Measurements from ENCODE around the gene FNDC1.

The FNDC1 gene

DNA sequence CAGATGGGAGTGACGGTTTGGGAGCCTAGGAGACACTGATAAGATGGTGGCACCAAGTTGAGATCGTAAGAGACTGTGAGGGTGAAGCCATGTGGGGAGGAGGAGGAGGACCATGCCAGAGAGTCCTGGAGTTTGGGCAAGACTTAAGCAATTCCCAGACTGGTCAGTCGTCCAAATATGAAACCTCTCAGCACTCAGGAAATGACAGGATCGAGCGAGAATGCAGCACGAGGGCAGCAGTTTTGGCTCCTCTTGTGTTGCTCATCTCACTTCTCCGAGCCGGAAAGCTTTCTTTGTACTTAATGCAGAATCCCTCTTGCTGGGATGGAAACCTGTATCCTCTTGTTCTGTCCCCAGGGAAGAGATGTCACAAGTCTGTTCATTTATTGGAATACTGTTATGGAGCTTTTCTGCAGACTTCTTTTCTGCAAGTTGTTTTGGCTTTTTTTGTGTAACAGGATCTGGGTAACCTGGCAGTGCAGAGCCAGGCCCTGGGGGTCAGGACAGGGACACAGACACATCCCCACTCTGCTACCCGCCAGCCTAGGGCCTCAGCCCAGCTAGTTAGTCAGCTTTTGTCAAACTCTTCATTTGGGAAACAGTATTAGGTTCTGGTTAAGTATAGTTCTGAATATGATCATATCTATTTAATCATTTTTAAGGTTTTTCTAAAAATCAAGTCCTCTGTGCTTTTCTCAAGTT is 34.3 kb downstream of the FNDC1 start:
- Mint-ChIP-seq H3K27ac (no peak overlapping the region), H3K36me3 (ENCODE audit: low read depth) (no peaks in the 10 kb centered on the region), H3K27me3 (ENCODE audit: low read depth) (peaks cover 24% of the 10 kb centered on the region), H3K4me1 (ENCODE audit: low read depth) (peaks cover 7% of the 10 kb centered on the region), H3K4me3 (no peak overlapping the region), H3K9me3 (no peaks in the 10 kb centered on the region)

GRCh38 chr6:159204605-159205004 is 35.4 kb downstream of the FNDC1 start:
- no peak overlapping the region for H3K4me3 Mint-ChIP-seq
- H3K4me1 Mint-ChIP-seq (ENCODE audit: low read depth), result peaks cover 7% of the 10 kb centered on the region

DNA sequence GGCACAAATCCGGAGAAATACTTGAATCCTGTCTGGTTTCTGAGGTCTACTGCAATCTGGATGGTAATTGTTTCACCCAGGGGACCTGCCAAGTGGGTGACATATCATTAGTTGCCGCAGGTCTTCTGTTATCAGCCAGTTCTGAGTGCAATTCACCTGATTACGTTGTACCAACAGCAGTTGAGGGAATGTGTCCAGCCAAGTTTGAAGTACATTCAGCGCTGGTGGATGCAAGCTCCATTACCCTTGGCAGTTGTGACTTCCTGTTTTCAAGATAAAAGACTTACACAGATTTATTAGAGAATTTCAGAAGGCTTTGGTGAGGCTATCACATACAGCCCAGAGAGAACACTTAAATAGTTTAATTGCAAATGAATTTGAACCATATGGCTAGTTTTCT is 42.8 kb downstream of the FNDC1 start:
- Mint-ChIP-seq H3K4me3 (no peak overlapping the region), H3K9me3 (no peaks in the 10 kb centered on the region), H3K4me1 (ENCODE audit: low read depth) (no peaks in the 10 kb centered on the region), H3K27me3 (ENCODE audit: low read depth) (no peaks in the 10 kb centered on the region), H3K36me3 (ENCODE audit: low read depth) (no peaks in the 10 kb centered on the region), H3K27ac (no peak overlapping the region)

More at GRCh38 chr6:159204605-159205004, 35.4 kb downstream of the FNDC1 start:
- Mint-ChIP-seq H3K9me3 (no peaks in the 10 kb centered on the region), H3K27ac (no peak overlapping the region), H3K36me3 (ENCODE audit: low read depth) (no peaks in the 10 kb centered on the region), H3K27me3 (ENCODE audit: low read depth) (peaks cover 22% of the 10 kb centered on the region)

DNA sequence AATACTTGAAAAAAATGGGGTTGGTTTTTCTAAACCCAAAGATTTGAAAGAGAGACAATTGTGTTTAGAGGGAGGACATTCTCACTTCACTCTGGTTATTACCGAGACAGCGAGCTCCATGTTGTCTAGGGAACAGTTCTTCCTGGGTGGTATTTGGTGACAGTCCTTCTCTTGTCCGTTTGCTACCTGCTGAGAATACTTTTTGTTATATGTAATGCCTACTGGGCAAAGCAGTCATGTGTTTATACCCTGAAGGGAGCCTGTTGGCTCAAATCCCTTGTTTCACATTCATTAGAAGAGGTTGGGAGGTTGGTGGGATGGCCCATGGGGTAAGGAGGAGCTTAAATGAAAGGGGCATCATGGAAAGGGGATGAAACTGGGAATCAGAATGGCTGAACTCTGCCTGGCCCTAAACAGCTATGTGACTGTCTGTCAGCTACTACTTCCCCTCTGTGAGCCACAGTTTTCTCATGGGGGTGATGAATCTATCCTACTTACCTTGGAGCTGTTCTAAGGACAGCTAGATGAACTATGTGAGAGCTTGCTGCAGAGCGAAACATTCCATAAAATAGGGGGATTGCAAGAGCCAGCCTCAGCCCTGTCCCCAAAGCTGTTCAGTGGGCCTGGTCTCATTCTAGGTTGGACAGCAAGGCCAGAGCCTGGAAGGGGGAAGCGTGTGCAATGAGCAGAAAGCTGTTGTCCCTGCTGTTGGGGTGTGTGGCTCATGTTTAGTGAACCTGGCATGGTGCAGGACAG is 43.5 kb downstream of the FNDC1 start:
- no peaks in the 10 kb centered on the region for H3K9me3 Mint-ChIP-seq
- no peaks in the 10 kb centered on the region for H3K27me3 Mint-ChIP-seq (ENCODE audit: low read depth)
- no peak overlapping the region for H3K4me3 Mint-ChIP-seq
- H3K4me1 Mint-ChIP-seq (ENCODE audit: low read depth), result no peaks in the 10 kb centered on the region
- no peaks in the 10 kb centered on the region for H3K36me3 Mint-ChIP-seq (ENCODE audit: low read depth)
- H3K27ac Mint-ChIP-seq, result no peak overlapping the region

DNA sequence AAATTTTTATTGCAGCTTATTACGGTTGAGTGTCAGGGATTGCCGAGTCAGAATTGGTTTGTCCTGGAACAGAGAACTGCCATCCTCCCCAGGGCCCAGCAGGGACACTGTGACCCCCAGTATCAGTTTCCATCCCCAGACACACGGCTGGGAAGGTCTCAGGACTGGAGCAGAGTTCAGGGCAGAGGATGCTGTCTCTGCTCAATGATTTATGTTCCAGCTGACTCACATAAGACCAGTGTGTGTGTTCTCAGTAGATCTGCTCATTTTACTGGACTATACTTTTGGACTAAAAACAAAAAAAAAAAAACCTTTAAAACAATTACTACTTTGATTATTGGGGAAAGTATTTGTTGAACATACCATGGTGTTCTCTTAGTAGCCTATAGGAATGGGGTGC is 44.2 kb downstream of the FNDC1 start:
- no peaks in the 10 kb centered on the region for H3K9me3 Mint-ChIP-seq
- H3K4me3 Mint-ChIP-seq, result no peak overlapping the region
- no peaks in the 10 kb centered on the region for H3K27me3 Mint-ChIP-seq (ENCODE audit: low read depth)
- H3K4me1 Mint-ChIP-seq (ENCODE audit: low read depth), result no peaks in the 10 kb centered on the region
- H3K36me3 Mint-ChIP-seq (ENCODE audit: low read depth), result no peaks in the 10 kb centered on the region
- no peak overlapping the region for H3K27ac Mint-ChIP-seq

GRCh38 chr6:159214281-159214680 is 45.1 kb downstream of the FNDC1 start:
- no peak overlapping the region for H3K27ac Mint-ChIP-seq
- H3K4me1 Mint-ChIP-seq (ENCODE audit: low read depth), result no peaks in the 10 kb centered on the region
- H3K27me3 Mint-ChIP-seq (ENCODE audit: low read depth), result peaks cover under 1% of the 10 kb centered on the region
- no peak overlapping the region for H3K4me3 Mint-ChIP-seq
- H3K9me3 Mint-ChIP-seq, result no peaks in the 10 kb centered on the region
- H3K36me3 Mint-ChIP-seq (ENCODE audit: low read depth), result no peaks in the 10 kb centered on the region

DNA sequence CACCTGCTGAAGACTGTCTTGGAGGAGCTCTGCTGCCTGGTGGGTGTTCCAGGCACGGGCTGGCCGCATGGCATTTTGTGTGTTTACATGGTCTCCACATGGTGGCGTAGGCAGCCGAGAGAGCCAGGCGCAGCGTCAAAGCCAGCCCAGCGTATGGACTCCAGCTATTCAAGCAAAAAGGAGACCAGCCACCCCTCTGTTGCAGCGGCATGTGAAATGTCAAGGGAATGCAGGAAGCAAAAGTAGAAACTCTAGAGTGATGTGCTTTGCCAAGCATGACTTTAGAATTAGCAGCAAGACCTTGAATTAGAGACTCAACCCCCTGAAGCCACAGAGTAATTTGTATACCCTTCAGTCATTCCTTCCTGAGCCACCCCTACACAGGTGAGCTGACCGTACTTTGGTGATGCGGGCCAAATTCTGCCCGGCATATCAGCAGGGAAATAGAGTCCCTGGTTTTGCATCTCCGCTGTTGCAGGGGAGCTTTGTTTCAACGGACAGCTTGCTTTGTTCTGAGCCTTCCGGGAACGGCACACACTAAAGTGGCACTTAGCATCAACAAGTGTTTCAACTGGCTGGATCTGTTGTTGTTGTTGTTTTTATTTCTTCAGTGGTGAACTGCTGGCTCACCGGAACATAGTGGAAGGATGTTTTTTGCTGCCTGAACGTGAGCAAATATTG is 48.5 kb downstream of the FNDC1 start:
- H3K4me3 Mint-ChIP-seq, result no peak overlapping the region
- H3K4me1 Mint-ChIP-seq (ENCODE audit: low read depth), result no peaks in the 10 kb centered on the region
- H3K27me3 Mint-ChIP-seq (ENCODE audit: low read depth), result peaks cover 24% of the 10 kb centered on the region

DNA sequence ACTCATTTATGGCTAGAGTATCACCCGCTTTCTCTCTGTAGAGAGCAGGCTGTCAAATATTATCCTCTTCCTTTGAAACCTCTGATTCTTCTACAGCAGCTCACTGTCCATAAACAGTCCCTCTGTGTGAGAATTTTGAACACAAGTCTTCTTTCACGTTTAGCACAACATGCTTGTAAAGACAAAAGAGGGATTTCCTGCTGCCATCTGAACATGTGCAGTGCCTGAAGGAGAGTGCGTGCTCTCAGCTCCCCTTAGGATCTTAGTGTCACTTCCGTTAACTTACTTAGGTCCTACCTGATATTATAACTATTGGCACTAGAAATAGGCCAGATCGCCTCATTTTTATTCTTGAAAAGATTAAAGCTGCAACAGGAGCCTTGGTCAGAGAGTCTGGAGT is 50.9 kb downstream of the FNDC1 start:
- Mint-ChIP-seq H3K4me3 (no peak overlapping the region), H3K27ac (no peak overlapping the region), H3K4me1 (ENCODE audit: low read depth) (no peaks in the 10 kb centered on the region), H3K9me3 (no peaks in the 10 kb centered on the region), H3K36me3 (ENCODE audit: low read depth) (no peaks in the 10 kb centered on the region), H3K27me3 (ENCODE audit: low read depth) (peaks cover 32% of the 10 kb centered on the region)

More for the DNA sequence above, 48.5 kb downstream of the FNDC1 start:
- H3K9me3 Mint-ChIP-seq, result no peaks in the 10 kb centered on the region
- H3K36me3 Mint-ChIP-seq (ENCODE audit: low read depth), result no peaks in the 10 kb centered on the region
- H3K27ac Mint-ChIP-seq, result no peak overlapping the region

DNA sequence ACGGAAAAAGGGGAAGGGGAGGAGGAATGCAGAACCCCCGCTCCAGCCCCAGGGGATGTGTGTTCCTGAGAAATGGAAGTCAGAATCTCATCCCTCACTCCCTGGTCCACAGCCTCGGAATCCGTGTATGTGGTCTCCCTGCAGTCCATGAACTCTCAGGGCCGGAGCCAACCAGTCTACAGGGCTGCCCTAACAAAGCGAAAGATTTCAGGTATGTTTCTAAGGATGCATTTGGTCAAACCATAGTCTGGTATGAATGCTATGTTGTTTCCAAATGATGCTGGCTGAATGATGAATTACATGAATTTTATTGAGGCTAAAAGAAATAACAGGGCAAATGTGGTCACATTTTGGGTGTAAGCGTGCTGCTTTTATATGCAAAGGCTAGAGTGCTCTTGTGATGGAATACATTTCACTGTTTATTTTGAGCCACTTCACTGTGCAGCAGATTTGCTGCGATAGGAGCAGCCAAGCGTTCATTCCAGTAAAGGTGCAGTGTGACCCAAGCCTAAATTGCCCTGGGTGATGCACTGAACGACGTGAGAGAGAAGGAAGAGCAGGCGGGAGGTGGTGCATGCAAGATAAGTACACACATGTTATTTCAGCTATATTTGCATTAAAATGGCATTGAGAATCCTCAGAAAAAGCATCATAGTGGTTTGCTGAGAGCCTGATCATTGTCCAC is 52.4 kb downstream of the FNDC1 start:
- Mint-ChIP-seq H3K36me3 (ENCODE audit: low read depth) (no peaks in the 10 kb centered on the region), H3K4me3 (no peak overlapping the region), H3K4me1 (ENCODE audit: low read depth) (no peaks in the 10 kb centered on the region), H3K27ac (no peak overlapping the region), H3K27me3 (ENCODE audit: low read depth) (peaks cover 39% of the 10 kb centered on the region), H3K9me3 (no peaks in the 10 kb centered on the region)

GRCh38 chr6:159224452-159224851 is 55.3 kb downstream of the FNDC1 start:
- Mint-ChIP-seq H3K4me3 (no peak overlapping the region), H3K36me3 (ENCODE audit: low read depth) (no peaks in the 10 kb centered on the region), H3K4me1 (ENCODE audit: low read depth) (no peaks in the 10 kb centered on the region), H3K27ac (no peak overlapping the region), H3K9me3 (no peaks in the 10 kb centered on the region), H3K27me3 (ENCODE audit: low read depth) (peaks cover 43% of the 10 kb centered on the region)

GRCh38 chr6:159229651-159230051 is 60.5 kb downstream of the FNDC1 start:
- Mint-ChIP-seq H3K9me3 (no peaks in the 10 kb centered on the region), H3K27ac (no peak overlapping the region), H3K27me3 (ENCODE audit: low read depth) (peaks cover 28% of the 10 kb centered on the region), H3K4me1 (ENCODE audit: low read depth) (no peaks in the 10 kb centered on the region), H3K36me3 (ENCODE audit: low read depth) (no peaks in the 10 kb centered on the region), H3K4me3 (no peak overlapping the region)

GRCh38 chr6:159232106-159232645 is 63.0 kb downstream of the FNDC1 start:
- Mint-ChIP-seq H3K27me3 (ENCODE audit: low read depth) (peaks cover 37% of the 10 kb centered on the region), H3K9me3 (no peaks in the 10 kb centered on the region), H3K4me1 (ENCODE audit: low read depth) (no peaks in the 10 kb centered on the region), H3K4me3 (no peak overlapping the region), H3K27ac (no peak overlapping the region), H3K36me3 (ENCODE audit: low read depth) (no peaks in the 10 kb centered on the region)

GRCh38 chr6:159232751-159233150 is 63.6 kb downstream of the FNDC1 start:
- no peaks in the 10 kb centered on the region for H3K36me3 Mint-ChIP-seq (ENCODE audit: low read depth)
- no peaks in the 10 kb centered on the region for H3K4me1 Mint-ChIP-seq (ENCODE audit: low read depth)
- H3K27me3 Mint-ChIP-seq (ENCODE audit: low read depth), result peaks cover 35% of the 10 kb centered on the region
- no peak overlapping the region for H3K4me3 Mint-ChIP-seq
- no peaks in the 10 kb centered on the region for H3K9me3 Mint-ChIP-seq
- no peak overlapping the region for H3K27ac Mint-ChIP-seq

- no peak overlapping the region for H3K4me3 Mint-ChIP-seq
- H3K27ac Mint-ChIP-seq, result no peak overlapping the region
- no peaks in the 10 kb centered on the region for H3K4me1 Mint-ChIP-seq (ENCODE audit: low read depth)
- peaks cover 32% of the 10 kb centered on the region for H3K27me3 Mint-ChIP-seq (ENCODE audit: low read depth)
- no peaks in the 10 kb centered on the region for H3K36me3 Mint-ChIP-seq (ENCODE audit: low read depth)
- no peaks in the 10 kb centered on the region for H3K9me3 Mint-ChIP-seq
These were observed 64.3 kb downstream of the FNDC1 start for GRCh38 chr6:159233365-159234101.
